MCF 10A (cell line): Measurements from ENCODE around the gene VAC14. TPM values are rescaled to one million over a fixed set of nuclear protein-coding genes. Genes with fewer than 3 reads are reported as not detected.
A peak's percentile ranks its signal among the peaks of the same experiment; 100 is the strongest.

ENCODE experiments used
- BruUV-seq: library from RNA; stranded (reverse); fragments of 400-500 nt; replicated peaks from 2 replicates; lab custom pipeline; 2021; lab: Mats Ljungman, UMichigan
- CTCF ChIA-PET: fragments of 300-600 bp; sonication (Branson Sonifier 250); formaldehyde crosslinking; extraction: SDS; loops from one replicate; lab custom pipeline; 2021; ENCODE audit warnings: antibody characterized with exemption, inconsistent platforms; lab: Yijun Ruan, JAX
- POLR2A ChIA-PET: fragments of 300-600, 350-650 bp; sonication (Branson Sonifier 250); formaldehyde crosslinking; extraction: SDS; loops from one replicate; lab custom pipeline; 2020; ENCODE audit warnings: antibody characterized with exemption, inconsistent platforms; lab: Yijun Ruan, JAX
- DNase-seq: peaks from one replicate; pipeline ENCODE4 v3.0.0-alpha.2; 2018; ENCODE audit not compliant: unreplicated experiment
- H3K27ac Mint-ChIP-seq: one replicate; pipeline ENCODE4 v1.8.0; 2022; ENCODE audit warnings: mild to moderate bottlenecking, low read depth, mixed read lengths; ENCODE audit not compliant: unreplicated experiment
- H3K27me3 Mint-ChIP-seq: one replicate; pipeline ENCODE4 v1.8.0; 2022; ENCODE audit warnings: mixed read lengths; ENCODE audit not compliant: insufficient read depth, unreplicated experiment
- H3K36me3 Mint-ChIP-seq: one replicate; pipeline ENCODE4 v1.8.0; 2022; ENCODE audit warnings: mild to moderate bottlenecking, moderate library complexity, mixed read lengths; ENCODE audit not compliant: insufficient read depth, unreplicated experiment
- H3K4me1 Mint-ChIP-seq: one replicate; pipeline ENCODE4 v1.8.0; 2022; ENCODE audit warnings: mixed read lengths; ENCODE audit not compliant: insufficient read depth, unreplicated experiment
- H3K4me3 Mint-ChIP-seq: one replicate; pipeline ENCODE4 v1.8.0; 2022; ENCODE audit warnings: mild to moderate bottlenecking, moderate library complexity, mixed read lengths; ENCODE audit not compliant: unreplicated experiment
- H3K9me3 Mint-ChIP-seq: one replicate; pipeline ENCODE4 v1.8.0; 2022; ENCODE audit warnings: mixed read lengths; ENCODE audit not compliant: unreplicated experiment
- intact Hi-C: fragments of 100-400 bp; cut with micrococcal nuclease; formaldehyde crosslinking; loops from 2 replicates; pipeline ENCODE4 v1.14.1; 2022
- total RNA-seq: library from RNA; stranded (reverse); gene quantifications from 2 replicates; pipeline ENCODE4 v1.2.3, GENCODE V29; 2022
- TF ChIP-seq, protein P1 (sequence below): fragments of 200-600 bp; IDR thresholded peaks from one replicate; pipeline ENCODE4 v1.8.0; 2022; ENCODE audit warnings: antibody characterized with exemption, mild to moderate bottlenecking; ENCODE audit not compliant: unreplicated experiment

Gene VAC14
- total RNA-seq, 1 experiment from 2014 or later: 25.5 TPM

DNA sequence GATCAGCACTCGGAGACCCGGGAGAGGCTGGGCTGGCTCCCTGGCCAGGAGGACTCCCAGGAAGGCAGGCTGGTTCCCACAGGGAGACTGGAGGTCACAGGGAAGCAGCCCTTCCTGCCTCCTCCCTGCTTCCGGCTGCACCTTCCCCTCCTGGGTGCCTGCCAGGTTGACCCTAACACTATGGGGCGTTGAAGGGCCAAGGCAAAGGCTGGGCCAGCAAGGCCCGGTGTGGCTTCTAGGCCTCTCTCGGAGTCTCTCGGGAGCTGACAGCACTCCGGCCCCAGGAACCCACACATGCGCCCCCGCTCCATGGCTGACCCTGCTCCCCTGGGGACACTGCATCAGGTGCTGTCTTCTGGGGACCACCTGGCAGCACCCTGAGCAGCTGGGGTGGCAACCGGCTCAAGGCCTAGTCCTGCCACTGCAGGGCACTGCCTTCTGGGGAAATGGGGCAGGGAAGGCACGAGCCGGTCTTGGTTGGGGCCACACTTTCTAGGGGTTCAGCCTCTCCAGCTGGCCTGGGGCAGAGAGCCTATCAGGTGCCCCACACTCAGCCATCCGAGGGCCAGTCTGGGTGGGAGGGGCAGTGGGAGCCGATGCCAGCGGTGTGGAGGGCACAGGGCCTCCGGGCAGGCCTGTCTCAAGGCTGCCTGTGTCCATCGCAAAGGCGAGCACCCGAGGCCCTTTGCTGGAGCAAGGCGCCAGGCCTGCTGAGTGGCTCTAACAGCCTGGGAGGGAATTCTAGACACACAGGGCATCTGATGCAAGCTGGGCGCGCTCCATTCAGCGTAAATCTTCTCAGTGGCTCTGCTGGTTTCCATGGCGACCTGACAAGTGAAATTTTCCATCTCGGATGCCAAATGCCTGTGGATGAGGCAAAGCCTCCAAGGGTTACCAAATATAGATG, 109.5 kb downstream of the VAC14 start:
- ChIA-PET POLR2A (interaction anchor here (0.6 kb wide), 1 partner anchor 191 kb away, joined by 3 read pairs; no protein-coding TSS in a partner anchor), CTCF (interaction anchor here (1.2 to 5.7 kb wide), 4 partner anchors 11 to 79 kb away, joined by 3 to 69 read pairs (median 8); no protein-coding TSS in a partner anchor)
- no peaks in the 10 kb centered on the region for H3K27me3 Mint-ChIP-seq
- no TSS peak for BruUV-seq
- no peaks in the 10 kb centered on the region for H3K9me3 Mint-ChIP-seq
- TF ChIP-seq, protein P1, sequence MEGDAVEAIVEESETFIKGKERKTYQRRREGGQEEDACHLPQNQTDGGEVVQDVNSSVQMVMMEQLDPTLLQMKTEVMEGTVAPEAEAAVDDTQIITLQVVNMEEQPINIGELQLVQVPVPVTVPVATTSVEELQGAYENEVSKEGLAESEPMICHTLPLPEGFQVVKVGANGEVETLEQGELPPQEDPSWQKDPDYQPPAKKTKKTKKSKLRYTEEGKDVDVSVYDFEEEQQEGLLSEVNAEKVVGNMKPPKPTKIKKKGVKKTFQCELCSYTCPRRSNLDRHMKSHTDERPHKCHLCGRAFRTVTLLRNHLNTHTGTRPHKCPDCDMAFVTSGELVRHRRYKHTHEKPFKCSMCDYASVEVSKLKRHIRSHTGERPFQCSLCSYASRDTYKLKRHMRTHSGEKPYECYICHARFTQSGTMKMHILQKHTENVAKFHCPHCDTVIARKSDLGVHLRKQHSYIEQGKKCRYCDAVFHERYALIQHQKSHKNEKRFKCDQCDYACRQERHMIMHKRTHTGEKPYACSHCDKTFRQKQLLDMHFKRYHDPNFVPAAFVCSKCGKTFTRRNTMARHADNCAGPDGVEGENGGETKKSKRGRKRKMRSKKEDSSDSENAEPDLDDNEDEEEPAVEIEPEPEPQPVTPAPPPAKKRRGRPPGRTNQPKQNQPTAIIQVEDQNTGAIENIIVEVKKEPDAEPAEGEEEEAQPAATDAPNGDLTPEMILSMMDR: no peak
- H3K4me3 Mint-ChIP-seq: no peak overlapping the region
- intact Hi-C loops: no loop called here
- DNase-seq: no peak
- peaks cover 63% of the 10 kb centered on the region for H3K4me1 Mint-ChIP-seq
- no peak overlapping the region for H3K27ac Mint-ChIP-seq
- H3K36me3 Mint-ChIP-seq: peaks cover 8% of the 10 kb centered on the region

DNA sequence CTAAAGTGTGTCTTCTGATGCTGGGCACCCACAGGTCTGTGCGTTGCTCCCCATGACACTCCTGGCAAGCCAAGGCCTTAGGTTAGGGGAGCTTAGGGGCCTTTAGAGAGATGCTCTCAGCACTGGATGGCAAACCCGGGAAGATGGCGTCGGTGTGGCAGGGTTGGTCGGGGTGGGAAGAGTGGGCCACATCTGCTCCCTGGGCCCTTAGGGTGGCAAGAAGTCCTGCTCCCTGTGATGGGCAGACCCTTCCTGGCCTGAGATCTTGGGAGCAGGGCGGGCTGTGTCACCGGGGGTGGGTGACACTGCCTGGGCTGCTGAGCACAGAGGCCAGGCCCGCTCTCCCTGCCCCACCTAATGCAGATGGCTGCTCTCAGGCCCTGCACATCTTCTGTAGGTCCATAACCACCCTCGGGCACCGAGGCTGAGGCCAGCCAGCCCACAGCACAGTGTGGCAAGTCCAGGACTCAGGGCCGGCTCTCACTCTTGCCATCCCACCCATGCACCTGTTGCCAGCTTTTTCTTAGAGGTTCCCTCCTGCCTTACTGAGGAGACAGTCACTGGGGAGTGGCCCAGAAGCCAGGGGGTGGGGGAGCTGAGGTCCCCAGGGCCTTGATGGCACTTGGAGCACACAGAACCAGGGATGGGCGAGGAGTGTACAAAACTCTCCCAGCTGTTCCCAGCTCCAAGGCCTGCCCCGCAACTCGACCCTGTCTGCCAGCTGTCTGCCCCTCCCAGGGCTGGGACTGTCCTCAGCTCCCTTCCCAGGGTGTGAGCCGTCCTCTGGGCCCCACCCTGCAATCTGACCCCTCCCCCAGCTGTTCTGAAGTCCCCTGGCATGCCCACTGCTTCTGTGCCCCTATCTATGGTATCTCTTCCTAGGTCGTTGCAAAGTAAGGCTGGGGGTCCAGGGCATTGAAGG, 110.7 kb downstream of the VAC14 start:
- H3K9me3 Mint-ChIP-seq: no peaks in the 10 kb centered on the region
- TF ChIP-seq, protein P1: no peak
- H3K27ac Mint-ChIP-seq: no peak overlapping the region
- H3K4me1 Mint-ChIP-seq: peaks cover 55% of the 10 kb centered on the region
- BruUV-seq: no TSS peak
- ChIA-PET POLR2A (interaction anchor here (1.0 to 2.2 kb wide), 2 partner anchors 79 to 81 kb away, joined by 5 to 8 read pairs; no protein-coding TSS in a partner anchor), CTCF (interaction anchor here (5.7 kb wide), 1 partner anchor 79 kb away, joined by 69 read pairs; no protein-coding TSS in a partner anchor)
- intact Hi-C loops: no loop called here
- no peaks in the 10 kb centered on the region for H3K27me3 Mint-ChIP-seq
- no peak for DNase-seq
- H3K4me3 Mint-ChIP-seq: no peak overlapping the region
- peaks cover 8% of the 10 kb centered on the region for H3K36me3 Mint-ChIP-seq

- ChIA-PET CTCF (interaction anchor here (2.5 to 5.7 kb wide), 2 partner anchors 26 to 80 kb away, joined by 7 to 69 read pairs; no protein-coding TSS in a partner anchor), POLR2A (interaction anchor here (1.0 to 2.2 kb wide), 3 partner anchors 57 to 82 kb away, joined by 5 to 8 read pairs (median 6); no protein-coding TSS in a partner anchor)
- intact Hi-C loops: no loop called here
- TF ChIP-seq, protein P1: no peak
- H3K9me3 Mint-ChIP-seq: no peaks in the 10 kb centered on the region
- no peaks in the 10 kb centered on the region for H3K27me3 Mint-ChIP-seq
- peak overlapping the region; percentile 54 for H3K27ac Mint-ChIP-seq
- H3K4me3 Mint-ChIP-seq: no peak overlapping the region
- no TSS peak for BruUV-seq
- peaks cover 8% of the 10 kb centered on the region for H3K36me3 Mint-ChIP-seq
- no peak for DNase-seq
- peaks cover 49% of the 10 kb centered on the region for H3K4me1 Mint-ChIP-seq
Measured at GRCh38 chr16:70689035-70689969, 111.7 kb downstream of the VAC14 start.
